Mesendoderm (in vitro differentiated cells): ENCODE data around the gene ESPN.

ENCODE experiments used
- DNase-seq: peaks from one replicate; pipeline ENCODE4 v3.0.0; 2013
- H2AK5ac ChIP-seq: 2 replicates; pipeline ENCODE4 v1.6.1; 2013; ENCODE audit warnings: low read length, inconsistent platforms
- H2BK120ac ChIP-seq: 2 replicates; pipeline ENCODE4 v1.6.1; 2013; ENCODE audit warnings: low read depth, mild to moderate bottlenecking, low read length, moderate library complexity, mixed read lengths
- H2BK15ac ChIP-seq: replicated peaks from 2 replicates; pipeline ENCODE4 v1.6.1; 2013; ENCODE audit warnings: low read depth, mild to moderate bottlenecking, moderate library complexity
- H2BK5ac ChIP-seq: 2 replicates; pipeline ENCODE4 v1.6.1; 2013; ENCODE audit warnings: low read length, inconsistent platforms
- H3K18ac ChIP-seq: 2 replicates; pipeline ENCODE4 v1.6.1; 2013; ENCODE audit warnings: mild to moderate bottlenecking, low read length, mixed read lengths
- H3K23ac ChIP-seq: one replicate; pipeline ENCODE4 v1.6.1; 2013; ENCODE audit warnings: low read length
- H3K27ac ChIP-seq: 2 replicates; pipeline ENCODE4 v1.5.1; 2013; ENCODE audit warnings: low read depth, mild to moderate bottlenecking, inconsistent platforms, low read length, moderate library complexity
- H3K27me3 ChIP-seq: 2 replicates; pipeline ENCODE4 v1.6.1; 2013; ENCODE audit warnings: low read length, control low read depth, mild to moderate bottlenecking, inconsistent platforms; ENCODE audit not compliant: insufficient read depth, poor library complexity
- H3K36me3 ChIP-seq: 2 replicates; pipeline ENCODE4 v1.6.1; 2013; ENCODE audit warnings: low read length, inconsistent platforms; ENCODE audit not compliant: control insufficient read depth, insufficient read depth
- H3K4ac ChIP-seq: one replicate; pipeline ENCODE4 v1.6.1; 2013; ENCODE audit warnings: low read depth, mild to moderate bottlenecking, low read length, moderate library complexity
- H3K4me1 ChIP-seq: 2 replicates; pipeline ENCODE4 v1.6.1; 2013; ENCODE audit warnings: low read depth, low read length, inconsistent platforms; ENCODE audit not compliant: control insufficient read depth
- H3K4me2 ChIP-seq: 2 replicates; pipeline ENCODE4 v1.6.1; 2013; ENCODE audit warnings: low read length
- H3K4me3 ChIP-seq: 2 replicates; pipeline ENCODE4 v1.5.1; 2013; ENCODE audit warnings: mild to moderate bottlenecking, low read length
- H3K56ac ChIP-seq: one replicate; pipeline ENCODE4 v1.6.1; 2013; ENCODE audit warnings: low read length
- H3K79me1 ChIP-seq: 2 replicates; pipeline ENCODE4 v1.6.1; 2013; ENCODE audit warnings: low read length, inconsistent platforms
- H3K79me2 ChIP-seq: 2 replicates; pipeline ENCODE4 v1.6.1; 2013; ENCODE audit warnings: mild to moderate bottlenecking, low read length; ENCODE audit not compliant: control insufficient read depth, insufficient read depth
- H3K9ac ChIP-seq: 2 replicates; pipeline ENCODE4 v1.6.1; 2013; ENCODE audit warnings: low read length, inconsistent platforms
- H4K5ac ChIP-seq: one replicate; pipeline ENCODE4 v1.6.1; 2013; ENCODE audit warnings: low read length
- H4K8ac ChIP-seq: one replicate; pipeline ENCODE4 v1.6.1; 2013; ENCODE audit warnings: low read depth, mild to moderate bottlenecking, control low read depth, low read length, moderate library complexity
- WGBS: extraction: QIAGEN DNeasy Blood & Tissue Kit; methylation state at CpG from one replicate; pipeline ENCODE4 v1.1.7; 2013; ENCODE audit warnings: low lambda C conversion rate, missing lambda C conversion rate; ENCODE audit not compliant: insufficient coverage; ENCODE audit errors: extremely low coverage; 5-methylcytosine and 5-hydroxymethylcytosine counted together

ESPN gene

GRCh38 chr1:6489799-6490180 lies 65.2 kb downstream of the ESPN start:
- DNase-seq = peak; percentile 80
- Histone ChIP-seq H3K27ac (no peak overlapping the region), H3K9ac (peak overlapping the region; percentile 96), H2BK5ac (no peak overlapping the region), H3K56ac (peak overlapping the region; percentile 96), H3K36me3 (no peaks in the 10 kb centered on the region), H2BK120ac (peak overlapping the region; percentile 1), H3K4me3 (peak overlapping the region; percentile 46), H3K79me1 (no peaks in the 10 kb centered on the region), H3K27me3 (no peaks in the 10 kb centered on the region), H4K8ac (no peak overlapping the region), H4K5ac (no peak overlapping the region), H3K18ac (peak overlapping the region; percentile 87), H2BK15ac (no peak overlapping the region), H3K4ac (peak overlapping the region; percentile 58), H3K79me2 (no peaks in the 10 kb centered on the region), H3K23ac (no peak overlapping the region), H3K4me2 (peak overlapping the region; percentile 99), H2AK5ac (no peak overlapping the region), H3K4me1 (peaks cover 2% of the 10 kb centered on the region)
- no CpG with 5 or more reads among the region's 21 CpGs for WGBS

- no peak overlapping the region for H4K5ac ChIP-seq
- no peak overlapping the region for H2AK5ac ChIP-seq
- H4K8ac ChIP-seq = peak overlapping the region; percentile 43
- H2BK120ac ChIP-seq = peak overlapping the region; percentile 1
- peak overlapping the region; percentile 58 for H3K4ac ChIP-seq
- no CpG with 5 or more reads among the region's 70 CpGs for WGBS
- H3K18ac ChIP-seq = peak overlapping the region; percentile 87
- H3K36me3 ChIP-seq = no peaks in the 10 kb centered on the region
- H3K9ac ChIP-seq = peak overlapping the region; percentile 96
- no peaks in the 10 kb centered on the region for H3K79me1 ChIP-seq
- peak overlapping the region; percentile 1 for H3K23ac ChIP-seq
- peak overlapping the region; percentile 96 for H3K56ac ChIP-seq
- H3K79me2 ChIP-seq = no peaks in the 10 kb centered on the region
- H3K4me1 ChIP-seq = peaks cover 2% of the 10 kb centered on the region
- no peak overlapping the region for H2BK15ac ChIP-seq
- peak overlapping the region; percentile 4 for H2BK5ac ChIP-seq
- no peaks in the 10 kb centered on the region for H3K27me3 ChIP-seq
- peak overlapping the region; percentile 46 for H3K4me3 ChIP-seq
- peak; percentile 93 for DNase-seq
- H3K4me2 ChIP-seq = peak overlapping the region; percentile 99
- peak overlapping the region; percentile 25 for H3K27ac ChIP-seq
Measured at GRCh38 chr1:6490181-6491080, 65.9 kb downstream of the ESPN start.

GRCh38 chr1:6491081-6491449 lies 66.5 kb downstream of the ESPN start:
- H3K79me2 ChIP-seq = no peaks in the 10 kb centered on the region
- DNase-seq = no peak
- no peaks in the 10 kb centered on the region for H3K79me1 ChIP-seq
- peak overlapping the region; percentile 46 for H3K4me3 ChIP-seq
- no peak overlapping the region for H4K5ac ChIP-seq
- no peak overlapping the region for H2BK120ac ChIP-seq
- H3K4me1 ChIP-seq = peaks cover 2% of the 10 kb centered on the region
- no peak overlapping the region for H2AK5ac ChIP-seq
- H3K4ac ChIP-seq = peak overlapping the region; percentile 49
- H4K8ac ChIP-seq = peak overlapping the region; percentile 43
- WGBS = no CpG with 5 or more reads among the region's 6 CpGs
- H3K27ac ChIP-seq = peak overlapping the region; percentile 25
- H3K56ac ChIP-seq = peak overlapping the region; percentile 96
- peak overlapping the region; percentile 12 for H2BK5ac ChIP-seq
- H2BK15ac ChIP-seq = no peak overlapping the region
- H3K27me3 ChIP-seq = no peaks in the 10 kb centered on the region
- peak overlapping the region; percentile 67 for H3K23ac ChIP-seq
- H3K18ac ChIP-seq = peak overlapping the region; percentile 87
- peak overlapping the region; percentile 96 for H3K9ac ChIP-seq
- peak overlapping the region; percentile 62 for H3K4me2 ChIP-seq
- no peaks in the 10 kb centered on the region for H3K36me3 ChIP-seq

GRCh38 chr1:6491480-6491962 lies 66.9 kb downstream of the ESPN start, which contains the start of gene PLEKHG5:
PLEKHG5 (minus strand) TSS chr1:6491667; CDS start chr1:6477571, 14,096 bp downstream.
- peak within 1 kb of the TSS; percentile 96 for H3K9ac ChIP-seq
- no CpG with 5 or more reads among the region's 6 CpGs for WGBS
- peak within 1 kb of the TSS; percentile 46 for H3K4me3 ChIP-seq
- peak within 1 kb of the TSS; percentile 49 for H3K4ac ChIP-seq
- H3K18ac ChIP-seq = peak within 1 kb of the TSS; percentile 87
- no peaks in the 10 kb centered on the region for H3K27me3 ChIP-seq
- H3K27ac ChIP-seq = peak within 1 kb of the TSS; percentile 25
- no peak within 1 kb of the TSS for H4K5ac ChIP-seq
- peak within 1 kb of the TSS; percentile 12 for H2BK5ac ChIP-seq
- no peak within 1 kb of the TSS for H2BK15ac ChIP-seq
- peak within 1 kb of the TSS; percentile 96 for H3K56ac ChIP-seq
- no peak within 1 kb of the TSS for H2BK120ac ChIP-seq
- H4K8ac ChIP-seq = peak within 1 kb of the TSS; percentile 43
- no peaks in the 10 kb centered on the region for H3K79me1 ChIP-seq
- peak within 1 kb of the TSS; percentile 67 for H3K23ac ChIP-seq
- peak; percentile 90 for DNase-seq
- H2AK5ac ChIP-seq = no peak within 1 kb of the TSS
- peaks cover 2% of the 10 kb centered on the region for H3K4me1 ChIP-seq
- H3K4me2 ChIP-seq = peak within 1 kb of the TSS; percentile 62
- no peaks in the 10 kb centered on the region for H3K79me2 ChIP-seq
- no peaks in the 10 kb centered on the region for H3K36me3 ChIP-seq

GRCh38 chr1:6491966-6492365 lies 67.4 kb downstream of the ESPN start:
- no peak overlapping the region for H4K5ac ChIP-seq
- H3K18ac ChIP-seq = no peak overlapping the region
- no peak overlapping the region for H2AK5ac ChIP-seq
- H3K9ac ChIP-seq = peak overlapping the region; percentile 16
- no peak overlapping the region for H2BK120ac ChIP-seq
- H2BK5ac ChIP-seq = no peak overlapping the region
- peak overlapping the region; percentile 44 for H3K4ac ChIP-seq
- no peak overlapping the region for H3K4me2 ChIP-seq
- WGBS = no CpG with 5 or more reads among the region's 10 CpGs
- no peak overlapping the region for H4K8ac ChIP-seq
- no peak overlapping the region for H2BK15ac ChIP-seq
- DNase-seq = no peak
- peak overlapping the region; percentile 96 for H3K56ac ChIP-seq
- no peak overlapping the region for H3K4me3 ChIP-seq
- no peaks in the 10 kb centered on the region for H3K27me3 ChIP-seq
- H3K79me1 ChIP-seq = no peaks in the 10 kb centered on the region
- H3K79me2 ChIP-seq = no peaks in the 10 kb centered on the region
- H3K36me3 ChIP-seq = no peaks in the 10 kb centered on the region
- H3K4me1 ChIP-seq = peaks cover 2% of the 10 kb centered on the region
- no peak overlapping the region for H3K27ac ChIP-seq
- H3K23ac ChIP-seq = no peak overlapping the region
